ENCODE measurements around the gene SORCS1. TPM values are rescaled to one million over a fixed set of nuclear protein-coding genes. Genes with fewer than 3 reads are reported as not detected.

SORCS1 gene
- polyA plus RNA-seq, 1 experiment: 0.02 TPM

DNA sequence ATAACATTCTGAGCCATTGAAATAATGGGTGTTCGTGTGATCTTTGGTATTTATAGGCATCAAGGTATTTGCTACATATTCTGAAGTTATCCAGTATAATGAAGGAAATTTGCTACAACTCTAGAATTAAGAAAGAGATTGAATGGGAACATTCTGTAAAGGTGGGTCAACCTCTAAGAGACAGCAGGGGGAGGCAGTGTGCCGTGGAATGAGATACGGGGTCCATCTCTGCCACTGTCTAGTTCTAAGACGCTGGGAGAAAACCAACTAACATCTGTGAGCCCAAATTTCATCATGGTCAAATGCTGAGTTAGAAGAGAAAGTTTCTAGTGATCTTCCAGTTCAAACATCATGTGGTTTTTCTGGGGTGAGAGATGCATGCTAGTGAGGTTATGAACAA is 368.9 kb downstream of the SORCS1 start:
- DNase-seq (ENCODE audit: low read depth, low spot score): no peak
- H3K27me3 ChIP-seq (ENCODE audit: control insufficient read depth, insufficient read depth, low read length): no peaks in the 10 kb centered on the region
- H3K27ac ChIP-seq (ENCODE audit: low read depth, low read length): no peak overlapping the region
- POLR2A ChIA-PET: no interaction called here
- CTCF ChIA-PET: no interaction called here
- H3K4me3 ChIP-seq (ENCODE audit: low read depth, low read length): no peak overlapping the region
- TF ChIP-seq, protein P1, sequence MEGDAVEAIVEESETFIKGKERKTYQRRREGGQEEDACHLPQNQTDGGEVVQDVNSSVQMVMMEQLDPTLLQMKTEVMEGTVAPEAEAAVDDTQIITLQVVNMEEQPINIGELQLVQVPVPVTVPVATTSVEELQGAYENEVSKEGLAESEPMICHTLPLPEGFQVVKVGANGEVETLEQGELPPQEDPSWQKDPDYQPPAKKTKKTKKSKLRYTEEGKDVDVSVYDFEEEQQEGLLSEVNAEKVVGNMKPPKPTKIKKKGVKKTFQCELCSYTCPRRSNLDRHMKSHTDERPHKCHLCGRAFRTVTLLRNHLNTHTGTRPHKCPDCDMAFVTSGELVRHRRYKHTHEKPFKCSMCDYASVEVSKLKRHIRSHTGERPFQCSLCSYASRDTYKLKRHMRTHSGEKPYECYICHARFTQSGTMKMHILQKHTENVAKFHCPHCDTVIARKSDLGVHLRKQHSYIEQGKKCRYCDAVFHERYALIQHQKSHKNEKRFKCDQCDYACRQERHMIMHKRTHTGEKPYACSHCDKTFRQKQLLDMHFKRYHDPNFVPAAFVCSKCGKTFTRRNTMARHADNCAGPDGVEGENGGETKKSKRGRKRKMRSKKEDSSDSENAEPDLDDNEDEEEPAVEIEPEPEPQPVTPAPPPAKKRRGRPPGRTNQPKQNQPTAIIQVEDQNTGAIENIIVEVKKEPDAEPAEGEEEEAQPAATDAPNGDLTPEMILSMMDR (IDR thresholded peaks at IDR 0.05; ENCODE audit: low read depth, low read length): no peak
- peaks cover 11% of the 10 kb centered on the region for H3K9me3 ChIP-seq (ENCODE audit: control insufficient read depth, insufficient read depth, low read length)

GRCh38 chr10:106793617-106794016 is 370.9 kb downstream of the SORCS1 start:
- peaks cover 13% of the 10 kb centered on the region for H3K9me3 ChIP-seq (ENCODE audit: control insufficient read depth, insufficient read depth, low read length)
- POLR2A ChIA-PET: no interaction called here
- TF ChIP-seq, protein P1 (IDR thresholded peaks at IDR 0.05; ENCODE audit: low read depth, low read length): no peak
- DNase-seq (ENCODE audit: low read depth, low spot score): no peak
- H3K27ac ChIP-seq (ENCODE audit: low read depth, low read length): no peak overlapping the region
- H3K4me3 ChIP-seq (ENCODE audit: low read depth, low read length): no peak overlapping the region
- CTCF ChIA-PET: no interaction called here
- H3K27me3 ChIP-seq (ENCODE audit: control insufficient read depth, insufficient read depth, low read length): no peaks in the 10 kb centered on the region

DNA sequence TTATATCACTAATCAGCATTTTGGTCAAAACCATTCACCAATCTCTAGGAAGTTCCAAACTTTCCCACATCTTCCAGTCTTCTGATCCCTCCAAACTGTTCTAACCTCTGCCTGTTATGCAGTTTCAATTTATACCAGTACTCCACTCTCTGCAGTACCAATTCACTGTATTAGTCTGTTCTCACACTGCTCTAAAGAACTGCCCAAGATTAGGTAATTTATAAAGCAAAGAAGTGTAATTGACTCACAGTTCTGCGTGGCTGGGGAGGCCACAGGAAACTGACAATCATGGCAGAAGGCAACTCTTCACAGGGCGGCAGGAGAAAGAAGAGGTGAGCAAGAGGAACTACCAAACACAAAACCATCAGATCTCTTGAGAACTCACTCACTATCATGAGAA is 374.9 kb downstream of the SORCS1 start:
- H3K9me3 ChIP-seq (ENCODE audit: control insufficient read depth, insufficient read depth, low read length): peaks cover 14% of the 10 kb centered on the region
- no peak overlapping the region for H3K4me3 ChIP-seq (ENCODE audit: low read depth, low read length)
- no peak for DNase-seq (ENCODE audit: low read depth, low spot score)
- no peaks in the 10 kb centered on the region for H3K27me3 ChIP-seq (ENCODE audit: control insufficient read depth, insufficient read depth, low read length)
- H3K27ac ChIP-seq (ENCODE audit: low read depth, low read length): no peak overlapping the region
- ChIA-PET CTCF (no interaction called here), POLR2A (no interaction called here)
- TF ChIP-seq, protein P1 (IDR thresholded peaks at IDR 0.05; ENCODE audit: low read depth, low read length): no peak

- Histone ChIP-seq H3K9me3 (ENCODE audit: control insufficient read depth, insufficient read depth, low read length) (peaks cover 14% of the 10 kb centered on the region), H3K27ac (ENCODE audit: low read depth, low read length) (no peak overlapping the region), H3K27me3 (ENCODE audit: control insufficient read depth, insufficient read depth, low read length) (no peaks in the 10 kb centered on the region), H3K4me3 (ENCODE audit: low read depth, low read length) (no peak overlapping the region)
- CTCF ChIA-PET: no interaction called here
- TF ChIP-seq, protein P1 (IDR thresholded peaks at IDR 0.05; ENCODE audit: low read depth, low read length): no peak
- DNase-seq (ENCODE audit: low read depth, low spot score): no peak
- POLR2A ChIA-PET: no interaction called here
Observed at GRCh38 chr10:106788982-106789381, 375.5 kb downstream of the SORCS1 start.

DNA sequence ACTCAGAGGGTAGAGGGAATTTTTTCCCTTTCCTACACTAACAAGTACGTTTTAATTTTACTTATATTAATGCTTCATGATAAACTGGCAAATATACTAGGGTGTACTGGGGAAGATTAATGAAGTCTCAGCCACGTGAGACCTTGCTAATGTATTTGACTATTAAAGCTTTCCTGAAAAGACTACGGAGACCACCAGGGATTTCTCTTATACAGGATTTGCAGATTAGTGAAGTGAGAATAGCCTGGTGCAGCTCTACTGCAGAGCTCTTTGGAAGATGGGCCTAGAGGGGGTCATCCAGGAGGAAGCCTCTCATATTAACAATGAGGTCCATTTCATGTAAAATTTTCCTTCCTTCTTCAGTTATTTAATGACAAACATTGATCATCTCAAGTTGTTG is 379.0 kb downstream of the SORCS1 start:
- POLR2A ChIA-PET: no interaction called here

More for the DNA sequence above, 379.0 kb downstream of the SORCS1 start:
- H3K4me3 ChIP-seq (ENCODE audit: low read depth, low read length): no peak overlapping the region
- H3K27ac ChIP-seq (ENCODE audit: low read depth, low read length): no peak overlapping the region
- no peaks in the 10 kb centered on the region for H3K27me3 ChIP-seq (ENCODE audit: control insufficient read depth, insufficient read depth, low read length)
- TF ChIP-seq, protein P1 (IDR thresholded peaks at IDR 0.05; ENCODE audit: low read depth, low read length): no peak
- H3K9me3 ChIP-seq (ENCODE audit: control insufficient read depth, insufficient read depth, low read length): peaks cover 10% of the 10 kb centered on the region
- CTCF ChIA-PET: no interaction called here
- DNase-seq (ENCODE audit: low read depth, low spot score): no peak

Data from AG04450 (cell line).